GM12873 (cell line): ENCODE data around the gene FAM124A.

Experiments
- CTCF ChIP-seq: IDR thresholded peaks from 2 replicates; pipeline ENCODE4 v1.5.1; 2012; ENCODE audit warnings: low read depth, mild to moderate bottlenecking, moderate library complexity, low read length, control low read depth; ENCODE audit not compliant: insufficient read depth; ENCODE audit errors: missing control alignments

The FAM124A gene

GRCh38 chr13:51235186-51235585 is 13.0 kb downstream of the FAM124A start:
- TF ChIP-seq CTCF = no peak

DNA sequence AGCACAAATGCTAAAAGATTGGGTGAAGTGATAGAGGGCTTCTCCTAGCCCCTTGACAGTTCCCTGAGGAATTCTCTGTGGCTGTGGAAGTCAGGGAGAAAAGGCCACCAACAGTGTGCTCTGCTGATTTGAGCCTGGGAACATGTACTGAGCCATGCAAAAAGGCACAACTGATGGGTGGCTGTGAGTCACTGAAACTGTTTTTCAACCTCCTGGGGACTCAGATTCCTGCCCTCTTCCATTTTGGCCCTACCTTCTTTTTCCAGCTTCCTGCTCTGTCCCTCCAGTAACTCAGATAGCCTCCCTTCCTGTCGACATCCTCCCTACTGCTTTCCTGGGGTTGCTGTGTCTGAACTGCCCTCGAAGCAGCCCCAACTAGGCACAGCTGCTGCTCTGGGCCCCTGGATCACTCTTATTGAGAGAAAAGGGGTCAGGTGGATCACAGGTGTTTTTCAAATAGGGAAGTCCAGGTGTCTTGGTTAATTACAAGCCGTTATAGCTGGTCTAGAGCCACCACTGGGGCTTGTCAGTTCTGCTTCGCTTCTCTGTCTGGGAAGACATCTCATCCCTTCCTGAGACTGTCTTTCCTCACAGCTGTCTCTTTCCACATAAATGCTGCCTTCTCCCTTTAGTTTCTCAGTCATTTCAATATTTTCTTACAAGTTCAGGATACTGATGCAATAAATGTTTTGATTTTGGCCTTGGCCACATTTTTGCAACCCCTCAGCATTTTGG is 13.7 kb downstream of the FAM124A start:
- TF ChIP-seq CTCF = no peak

- no peak for TF ChIP-seq CTCF
These were observed 14.2 kb downstream of the FAM124A start for GRCh38 chr13:51236491-51236792.

DNA sequence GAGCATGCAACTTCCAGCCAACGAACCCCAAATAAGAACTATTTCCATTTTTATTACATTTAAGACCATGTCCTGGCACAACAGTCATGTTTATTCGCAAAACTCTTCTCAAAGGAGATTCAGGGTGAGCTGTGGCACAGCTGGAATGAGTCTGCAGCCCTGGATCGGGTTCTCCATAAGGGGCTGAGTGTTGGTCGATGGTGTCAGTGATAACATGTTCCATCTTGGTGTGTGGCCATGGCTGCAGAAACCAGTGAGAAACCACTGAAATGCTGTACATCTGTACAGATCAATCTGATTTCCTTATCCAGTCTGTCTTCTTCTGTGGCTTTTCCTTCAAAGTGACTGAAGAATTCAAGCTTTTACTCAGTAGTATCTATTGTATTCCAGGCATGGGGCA is 15.2 kb downstream of the FAM124A start:
- TF ChIP-seq CTCF = no peak

DNA sequence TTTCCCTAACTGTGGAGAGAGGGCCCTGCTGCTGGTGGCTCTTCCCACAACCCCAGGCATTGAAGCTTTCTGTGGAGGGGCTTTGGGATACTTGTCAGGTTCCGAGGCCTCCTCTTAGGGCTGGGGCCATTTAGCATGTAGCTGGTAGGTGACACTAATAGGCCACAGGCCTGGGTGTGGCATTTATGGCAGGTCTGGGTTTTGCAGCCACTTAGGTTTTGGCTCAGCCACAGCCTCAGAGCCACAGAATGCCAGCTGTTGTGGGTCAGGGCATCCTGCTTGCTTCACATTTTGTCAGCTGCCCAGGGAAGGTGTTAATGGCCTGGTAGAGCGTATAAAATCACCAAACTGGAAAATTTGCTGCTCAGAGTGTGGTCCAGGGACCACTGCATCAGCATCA is 15.7 kb downstream of the FAM124A start:
- no peak for TF ChIP-seq CTCF

- TF ChIP-seq CTCF = no peak
These were observed 18.0 kb downstream of the FAM124A start for GRCh38 chr13:51240178-51240577.

DNA sequence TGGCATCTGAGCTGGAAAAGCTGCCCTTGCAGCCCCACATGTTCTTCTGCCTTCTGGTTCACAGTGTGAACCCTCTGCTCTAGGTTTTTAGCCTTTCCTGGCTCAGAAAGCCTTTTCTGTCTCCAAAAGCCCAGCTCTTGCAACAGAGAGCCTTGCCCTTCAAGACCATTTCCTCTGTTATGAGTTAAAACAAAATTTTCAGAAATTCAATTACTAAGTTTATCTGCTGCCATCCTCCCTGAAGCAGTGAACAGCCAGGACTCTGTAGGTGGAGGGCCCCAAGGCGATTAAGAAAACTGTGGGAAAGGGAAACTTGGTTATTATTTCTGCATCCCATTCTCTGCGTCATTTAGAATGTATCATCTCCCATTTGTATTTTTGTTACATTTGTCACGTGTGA is 18.8 kb downstream of the FAM124A start:
- no peak for TF ChIP-seq CTCF

GRCh38 chr13:51241720-51242119 is 19.5 kb downstream of the FAM124A start:
- no peak for TF ChIP-seq CTCF
